Peyer's patch (tissue), 4 donors: ENCODE results near the gene OTOP2.
"Not testable (repeated sequence)": the region's sequence is repeated elsewhere in the genome, so short reads cannot be mapped to it uniquely, and the experiment has no call there.

ENCODE experiments used
- CTCF ChIP-seq, 6 experiments: fragments of 450-650 bp in 4 of 6; fragments of 200-600 bp in 2 of 6; sonication (generic) in 1 of 6; IDR thresholded peaks; one replicate each; pipeline ENCODE4 v1.5.1; 2017 to 2019; ENCODE audit warnings: antibody characterized with exemption in 6 of 6, mild to moderate bottlenecking in 3 of 6, moderate library complexity in 1 of 6
- POLR2A ChIP-seq, 2 donors: fragments of 450-650 bp; IDR thresholded peaks; one replicate each; pipeline ENCODE4 v1.5.1; 2017; ENCODE audit warnings: antibody characterized with exemption in 2 of 2, mild to moderate bottlenecking in 2 of 2, moderate library complexity in 2 of 2

- not testable (repeated sequence) for TF ChIP-seq POLR2A, CTCF (IDR thresholded peaks at IDR 0.05)
These were observed 45.4 kb downstream of the OTOP2 start for GRCh38 chr17:74969501-74969900.
